ENCODE measurements around the gene USP21.

DNA sequence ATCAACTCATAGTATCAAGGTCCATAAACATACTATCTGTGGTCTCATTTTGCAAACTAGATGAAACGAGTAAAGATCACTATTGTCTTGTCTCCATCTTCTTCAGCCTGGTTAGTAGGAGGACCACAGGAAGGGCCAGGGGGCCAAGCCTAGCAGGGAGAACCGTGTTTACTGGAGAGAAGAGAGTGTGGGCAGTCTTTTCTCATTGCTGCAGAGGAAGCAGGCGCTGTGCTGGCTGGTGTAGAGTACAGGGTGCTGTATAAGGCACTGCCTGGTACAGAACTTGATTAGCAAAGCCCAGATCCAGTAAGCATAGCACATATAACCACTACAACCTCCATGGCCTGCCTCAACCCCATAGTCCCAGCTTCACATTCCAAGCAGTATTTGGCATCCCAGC, 28.0 kb downstream of the USP21 start:
- no peak for TF ChIP-seq POLR2A (IDR thresholded peaks at IDR 0.05; ENCODE audit: low read length)
- TF ChIP-seq GATA1 (IDR thresholded peaks at IDR 0.05; ENCODE audit: low read depth, low read length): no peak

Data from erythroblast (primary cell).